GM21723 (cell line): ENCODE data around the gene UBE2N.
"Not testable (repeated sequence)": the region's sequence is repeated elsewhere in the genome, so short reads cannot be mapped to it uniquely, and the experiment has no call there.

Experiments
- ATAC-seq: cut with Tn5 transposase; IDR thresholded peaks from one replicate; pipeline ENCODE4 v1.9.1; 2021; ENCODE audit warnings: mild to moderate bottlenecking, moderate library complexity; ENCODE audit not compliant: unreplicated experiment

UBE2N gene

GRCh38 chr12:93381976-93382437 lies 59.7 kb downstream of the UBE2N start:
- ATAC-seq = not testable (repeated sequence)

GRCh38 chr12:93381161-93381975 lies 60.4 kb downstream of the UBE2N start:
- ATAC-seq = no peak

- ATAC-seq = no peak
These were observed 61.1 kb downstream of the UBE2N start for GRCh38 chr12:93380480-93381121.

- ATAC-seq = no peak
These were observed 61.8 kb downstream of the UBE2N start for GRCh38 chr12:93379981-93380361.

GRCh38 chr12:93379326-93379980 lies 62.3 kb downstream of the UBE2N start:
- no peak for ATAC-seq

- no peak for ATAC-seq
These were observed 62.8 kb downstream of the UBE2N start for GRCh38 chr12:93378998-93379325.

GRCh38 chr12:93378196-93378997 lies 63.4 kb downstream of the UBE2N start:
- peak; percentile 31 for ATAC-seq

GRCh38 chr12:93377252-93378195 lies 64.2 kb downstream of the UBE2N start, which contains the start of gene NUDT4:
Gene NUDT4, plus strand, starts transcription at chr12:93377925. Its CDS starts 398 bp downstream, at chr12:93378323.
- peak; percentile 67 for ATAC-seq

- no peak for ATAC-seq
These were observed 65.1 kb downstream of the UBE2N start for GRCh38 chr12:93376436-93377251.

GRCh38 chr12:93375906-93376305 lies 65.8 kb downstream of the UBE2N start:
- no peak for ATAC-seq

GRCh38 chr12:93373961-93374656 lies 67.6 kb downstream of the UBE2N start:
- ATAC-seq = peak; percentile 20

GRCh38 chr12:93370947-93371346 lies 70.8 kb downstream of the UBE2N start:
- no peak for ATAC-seq

- no peak for ATAC-seq
These were observed 72.2 kb downstream of the UBE2N start for GRCh38 chr12:93369505-93369904.

GRCh38 chr12:93368766-93369165 lies 73.0 kb downstream of the UBE2N start:
- ATAC-seq = no peak

- no peak for ATAC-seq
These were observed 75.3 kb downstream of the UBE2N start for GRCh38 chr12:93366422-93366821.

GRCh38 chr12:93365616-93366405 lies 75.9 kb downstream of the UBE2N start:
- no peak for ATAC-seq

- ATAC-seq = no peak
These were observed 77.9 kb downstream of the UBE2N start for GRCh38 chr12:93363841-93364297.
